ENCODE results near the gene ITGA5. TPM values are rescaled to one million over a fixed set of nuclear protein-coding genes. Genes with fewer than 3 reads are reported as not detected.

ITGA5 gene
- total RNA-seq, 1 donor from 2014 or later = 112 TPM

- peak; percentile 93 for DNase-seq (ENCODE audit: low read depth)
These were observed 7.5 kb downstream of the ITGA5 start for GRCh38 chr12:54411391-54412241.

- no peak for DNase-seq (ENCODE audit: low read depth)
These were observed 9.8 kb downstream of the ITGA5 start for GRCh38 chr12:54409267-54409666.

GRCh38 chr12:54407183-54407905 lies 11.7 kb downstream of the ITGA5 start:
- no peak for DNase-seq (ENCODE audit: low read depth)

GRCh38 chr12:54405573-54405972 lies 13.5 kb downstream of the ITGA5 start:
- no peak for DNase-seq (ENCODE audit: low read depth)

GRCh38 chr12:54405106-54405505 lies 14.0 kb downstream of the ITGA5 start:
- no peak for DNase-seq (ENCODE audit: low read depth)

- peak; percentile 58 for DNase-seq (ENCODE audit: low read depth)
These were observed 14.7 kb downstream of the ITGA5 start for GRCh38 chr12:54404061-54405004.

- DNase-seq (ENCODE audit: low read depth) = no peak
These were observed 17.9 kb downstream of the ITGA5 start for GRCh38 chr12:54401119-54401518.

- DNase-seq (ENCODE audit: low read depth) = peak; percentile 59
These were observed 19.9 kb downstream of the ITGA5 start for GRCh38 chr12:54398995-54399793.

GRCh38 chr12:54398218-54398617 lies 20.8 kb downstream of the ITGA5 start:
- no peak for DNase-seq (ENCODE audit: low read depth)

GRCh38 chr12:54397157-54397556 lies 21.9 kb downstream of the ITGA5 start:
- DNase-seq (ENCODE audit: low read depth) = no peak

- DNase-seq (ENCODE audit: low read depth) = no peak
These were observed 23.5 kb downstream of the ITGA5 start for GRCh38 chr12:54395545-54395944.

GRCh38 chr12:54394986-54395385 lies 24.1 kb downstream of the ITGA5 start:
- DNase-seq (ENCODE audit: low read depth) = no peak

GRCh38 chr12:54394281-54394719 lies 24.8 kb downstream of the ITGA5 start:
- peak; percentile 28 for DNase-seq (ENCODE audit: low read depth)

- DNase-seq (ENCODE audit: low read depth) = no peak
These were observed 25.3 kb downstream of the ITGA5 start for GRCh38 chr12:54393743-54394142.

- no peak for DNase-seq (ENCODE audit: low read depth)
These were observed 25.9 kb downstream of the ITGA5 start for GRCh38 chr12:54393207-54393609.

GRCh38 chr12:54392485-54393206 lies 26.4 kb downstream of the ITGA5 start:
- DNase-seq (ENCODE audit: low read depth) = no peak

GRCh38 chr12:54390668-54391551 lies 28.2 kb downstream of the ITGA5 start:
- DNase-seq (ENCODE audit: low read depth) = no peak

- no peak for DNase-seq (ENCODE audit: low read depth)
These were observed 28.8 kb downstream of the ITGA5 start for GRCh38 chr12:54390176-54390667.

- DNase-seq (ENCODE audit: low read depth) = no peak
These were observed 29.4 kb downstream of the ITGA5 start for GRCh38 chr12:54389607-54390175.
